Glomerular visceral epithelial cell (primary cell): Measurements from ENCODE around the gene TAOK3.
"Not testable (repeated sequence)": the region's sequence is repeated elsewhere in the genome, so short reads cannot be mapped to it uniquely, and the experiment has no call there.

Experiments used
- DNase-seq: peaks from one replicate; pipeline ENCODE4 v3.0.0-alpha.2; 2016; ENCODE audit errors: extremely low spot score

Gene TAOK3

DNA sequence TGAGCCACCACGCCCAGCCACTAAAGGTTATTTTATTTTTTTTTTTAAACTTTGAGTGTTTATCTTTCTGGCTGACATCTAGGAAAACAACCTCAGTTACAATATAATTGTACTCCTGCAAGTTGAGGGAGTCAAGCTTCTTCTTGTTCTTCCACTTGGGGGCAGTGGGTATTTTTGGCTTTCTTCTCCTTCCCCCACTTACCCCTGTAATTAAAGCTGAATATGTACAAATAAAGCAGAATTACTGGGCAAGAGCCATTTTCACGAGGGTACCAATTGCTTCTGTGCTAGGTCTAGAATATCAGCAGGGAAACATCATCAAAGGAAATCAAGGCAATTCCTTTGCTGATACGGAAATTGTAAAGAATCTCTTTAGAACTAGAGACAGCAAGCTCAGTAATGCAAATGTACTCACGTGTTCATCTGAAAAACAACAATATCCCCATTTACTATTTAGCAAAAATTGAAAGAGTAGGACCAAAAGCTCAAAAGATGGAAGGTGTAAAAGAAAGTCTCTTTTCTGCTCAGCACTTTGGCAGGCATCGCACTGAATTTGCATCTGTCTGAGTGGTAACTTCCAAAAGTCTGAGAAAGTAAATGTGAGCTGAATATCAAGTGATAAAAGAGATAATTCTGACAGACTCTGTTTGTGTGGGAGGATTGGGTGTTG, 72.8 kb downstream of the TAOK3 start:
- DNase-seq, result no peak

DNA sequence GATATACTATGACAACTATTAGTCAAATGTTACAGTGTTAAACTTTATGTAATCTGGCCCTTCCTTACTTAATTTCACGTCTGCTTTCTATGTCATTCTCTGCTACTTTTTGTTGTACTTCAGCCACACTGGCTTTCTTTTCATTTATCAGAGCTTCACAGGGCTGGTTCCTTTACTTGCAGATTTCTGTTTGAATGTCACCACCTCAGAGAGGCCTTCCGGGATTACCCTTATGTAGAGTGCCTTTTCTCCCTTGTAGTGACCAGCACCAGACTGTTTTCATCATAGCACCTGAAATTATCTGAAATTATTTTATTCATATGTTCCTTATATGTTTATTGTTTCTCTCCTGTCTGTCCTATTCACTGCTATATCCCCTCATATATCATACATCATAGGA, 75.4 kb downstream of the TAOK3 start:
- no peak for DNase-seq

DNA sequence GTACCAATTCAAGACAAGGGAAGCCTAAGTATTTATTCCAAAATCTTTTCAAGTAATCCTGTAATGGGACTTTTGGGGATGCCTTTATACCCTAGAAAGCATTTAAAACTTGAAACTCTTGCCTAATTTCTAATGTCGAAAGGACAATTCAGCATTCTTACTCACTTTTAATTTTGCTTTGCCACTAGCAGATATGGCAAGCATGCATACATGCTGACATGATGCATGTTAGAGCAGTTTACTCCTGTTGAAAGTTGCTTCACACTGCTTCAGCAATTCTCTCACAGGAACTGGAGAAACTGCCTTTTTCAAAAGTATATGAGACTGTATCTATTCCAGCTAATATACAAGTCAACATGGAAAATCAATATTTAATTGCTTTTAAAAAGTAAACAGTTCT, 79.9 kb downstream of the TAOK3 start:
- DNase-seq, result no peak

DNA sequence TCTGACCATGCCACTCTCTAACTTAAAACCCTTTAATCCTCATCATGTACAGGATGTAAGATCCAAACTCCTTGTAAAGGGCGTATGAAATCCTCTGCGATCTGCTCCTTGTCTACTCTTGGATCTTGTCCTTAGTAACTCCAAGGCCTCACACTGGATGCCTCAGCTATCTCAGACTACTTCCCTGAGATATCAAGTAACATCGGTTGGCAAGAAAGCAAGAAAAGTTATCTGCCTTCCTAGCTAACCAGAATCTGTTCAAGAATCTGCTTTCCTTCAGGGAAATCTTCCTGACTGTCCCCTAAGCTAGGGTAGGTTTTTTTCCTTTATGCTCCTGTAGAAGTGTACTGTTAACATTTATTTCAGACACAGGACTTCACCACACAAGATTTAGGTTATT, 82.6 kb downstream of the TAOK3 start:
- DNase-seq, result no peak

DNA sequence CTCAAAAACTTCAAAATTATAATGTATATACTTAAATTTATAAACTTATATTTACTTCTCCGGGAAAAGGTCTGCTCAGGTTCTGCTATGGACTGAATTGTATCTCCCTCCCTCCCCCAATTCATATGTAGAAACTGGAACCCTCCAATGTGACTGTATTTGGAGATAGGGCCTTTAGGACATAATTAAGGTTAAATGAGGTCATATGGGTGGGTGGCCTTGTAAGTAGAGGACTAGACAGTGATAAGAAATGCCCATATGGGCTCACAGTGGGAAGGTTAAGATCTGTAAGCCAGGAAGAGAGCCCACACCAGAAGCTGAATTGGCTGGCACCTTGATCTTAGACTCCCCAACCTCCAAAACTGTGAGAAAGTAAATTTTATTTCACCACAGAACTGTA, 84.5 kb downstream of the TAOK3 start:
- no peak for DNase-seq

DNA sequence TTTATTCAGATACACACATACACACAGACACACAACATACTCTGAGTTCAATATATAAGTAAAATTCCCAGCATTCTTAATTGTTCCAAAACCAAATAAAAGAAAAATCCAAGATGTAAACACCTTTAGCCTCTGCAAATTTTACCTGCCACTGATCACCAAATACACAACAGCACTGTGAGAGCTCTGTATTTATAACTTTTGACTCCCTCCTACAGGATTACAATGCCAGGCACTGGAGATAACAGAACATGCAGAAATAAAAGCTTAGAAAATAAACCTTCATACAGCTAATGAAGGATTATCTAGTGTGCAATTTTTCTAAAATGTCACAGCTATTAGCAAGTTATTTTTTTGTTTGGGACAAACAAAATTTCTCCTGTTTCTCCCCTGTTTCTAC, 85.0 kb downstream of the TAOK3 start:
- DNase-seq, result no peak

DNA sequence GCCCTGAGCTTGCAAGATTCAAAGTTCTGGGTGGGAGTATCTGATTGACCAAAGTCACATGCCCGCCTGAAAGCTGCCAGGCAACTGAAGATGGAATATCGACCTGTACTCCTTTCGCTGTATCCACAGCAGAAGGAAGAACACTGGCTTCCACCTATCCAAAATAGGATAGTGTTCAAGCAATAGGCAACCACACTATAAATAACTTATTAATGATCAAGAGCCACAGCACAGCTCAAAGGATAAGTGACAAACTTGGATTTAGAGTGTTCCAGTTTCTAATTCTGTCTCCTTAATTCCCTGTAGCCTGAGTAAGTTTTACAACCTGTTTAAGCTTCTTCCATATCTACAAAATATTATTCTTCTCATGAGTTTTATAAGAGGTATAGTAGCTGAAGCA, 89.9 kb downstream of the TAOK3 start:
- no peak for DNase-seq

DNA sequence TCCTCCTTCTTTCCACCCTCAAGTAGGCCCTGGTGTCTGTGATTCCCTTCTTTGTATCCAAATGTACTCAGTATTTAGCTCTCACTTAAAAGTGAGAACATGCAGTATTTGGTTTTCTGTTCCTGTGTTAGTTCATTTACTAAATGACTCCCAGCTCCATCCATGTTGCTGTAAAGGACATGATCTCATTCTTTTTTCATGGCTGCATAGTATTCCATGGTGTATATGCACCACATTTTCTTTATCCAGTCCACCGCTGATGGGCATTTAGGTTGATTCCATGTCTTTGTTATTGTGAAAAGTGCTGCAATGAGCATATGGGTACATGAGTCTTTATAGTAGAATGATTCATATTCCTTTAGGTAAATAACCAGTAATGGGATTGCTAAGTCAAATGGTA, 94.4 kb downstream of the TAOK3 start:
- DNase-seq, result not testable (repeated sequence)

DNA sequence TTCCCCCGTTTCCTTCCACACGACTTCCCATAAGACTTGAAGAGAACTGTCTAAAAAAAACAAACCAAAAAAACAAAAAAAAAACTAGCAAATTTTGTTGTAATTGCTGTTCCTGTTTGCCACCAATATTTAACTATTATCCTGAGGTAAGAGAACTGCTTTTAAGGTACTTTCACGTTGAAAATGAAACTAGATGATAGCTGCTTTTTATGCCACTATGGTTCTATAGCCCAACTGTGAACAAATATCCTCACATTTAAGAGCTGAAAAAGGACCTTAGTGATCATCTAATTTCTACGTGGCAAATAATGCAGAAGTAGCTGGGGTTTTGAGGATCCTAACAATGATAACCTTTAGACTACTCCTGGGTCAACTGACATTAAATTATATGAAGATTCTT, 98.6 kb downstream of the TAOK3 start:
- no peak for DNase-seq

DNA sequence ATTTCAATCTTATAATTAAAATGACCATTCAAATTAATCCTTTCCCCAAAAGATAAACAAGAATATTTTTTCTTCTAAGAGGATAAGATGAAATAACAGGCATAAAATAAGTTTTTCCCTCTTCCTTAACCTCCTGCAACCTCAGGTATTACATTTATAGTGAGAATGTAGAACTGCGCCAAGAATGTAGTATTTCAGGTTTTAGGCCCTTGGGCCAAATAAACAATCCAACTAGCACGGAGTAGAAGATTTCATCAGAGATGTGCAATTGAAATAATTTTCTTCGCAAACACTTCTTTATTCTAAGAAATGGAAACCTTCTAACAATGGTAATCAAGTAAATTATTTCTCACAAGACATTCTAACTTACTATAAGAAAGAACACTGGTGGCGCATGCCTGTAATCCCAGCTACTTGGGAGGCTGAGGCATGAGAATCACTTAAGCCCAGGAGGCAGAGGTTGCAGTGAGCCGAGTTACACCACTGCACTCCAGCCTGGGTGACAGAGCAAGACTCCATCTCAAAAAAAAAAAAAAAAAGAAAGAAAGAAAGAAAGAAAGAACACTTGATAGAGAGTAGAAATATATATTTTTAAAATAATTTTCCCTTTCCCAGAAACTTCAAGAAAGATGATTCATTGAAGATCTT, 100.8 kb downstream of the TAOK3 start:
- no peak for DNase-seq

DNA sequence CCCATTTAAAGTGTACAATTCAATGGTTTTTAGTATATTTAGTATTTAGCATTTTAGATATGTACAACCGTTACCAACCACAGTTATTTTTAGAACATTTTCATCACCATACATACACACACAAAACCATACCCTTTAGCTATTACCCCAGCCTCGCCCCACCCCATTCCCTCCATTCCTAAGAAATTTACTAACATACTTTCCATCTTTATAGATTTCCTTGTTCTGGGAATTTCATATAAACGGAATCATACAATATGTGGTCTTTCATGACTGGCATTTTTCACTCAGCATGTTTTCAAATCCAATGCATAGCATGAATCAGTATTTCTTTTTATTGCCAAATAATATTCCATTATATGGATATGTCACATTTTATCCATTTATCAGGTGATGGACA, 101.5 kb downstream of the TAOK3 start:
- DNase-seq, result no peak

DNA sequence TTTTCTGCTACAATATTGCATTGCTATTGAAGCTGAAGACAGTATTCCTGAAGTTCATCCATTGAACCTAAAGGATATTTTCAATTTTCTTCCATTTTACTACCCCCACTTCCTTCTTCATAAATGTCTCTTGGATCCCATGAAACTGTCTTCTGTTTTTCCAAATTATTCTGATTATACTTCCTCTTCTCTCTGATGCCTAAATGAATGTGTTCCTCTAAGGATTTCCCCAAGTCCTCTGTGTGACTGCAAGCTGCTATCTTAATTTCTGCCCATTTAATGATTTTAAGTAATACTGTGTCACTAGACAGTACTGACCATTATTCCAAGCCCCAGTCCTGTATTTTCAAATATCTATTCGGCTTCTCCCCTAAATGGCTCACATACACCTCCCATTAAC, 102.9 kb downstream of the TAOK3 start:
- no peak for DNase-seq

DNA sequence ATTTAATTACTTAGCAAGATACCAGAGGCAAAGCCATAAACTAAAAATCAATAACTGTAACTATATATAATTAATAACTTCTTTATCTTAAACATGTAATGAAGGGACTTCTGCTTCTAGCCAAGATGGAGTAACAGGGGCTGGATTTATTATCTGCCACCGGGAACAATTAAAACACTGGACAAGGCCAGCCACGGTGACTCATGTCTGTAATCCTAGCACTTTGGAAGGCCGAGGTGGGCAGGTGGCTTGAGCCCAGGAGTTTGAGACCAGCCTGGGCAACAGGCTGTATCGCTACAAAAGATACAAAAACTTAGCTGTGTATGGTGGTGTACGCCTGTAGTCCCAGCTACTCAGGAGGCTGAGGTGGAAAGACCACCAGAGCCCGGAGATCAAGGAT, 113.6 kb downstream of the TAOK3 start:
- DNase-seq, result peak; percentile 5

DNA sequence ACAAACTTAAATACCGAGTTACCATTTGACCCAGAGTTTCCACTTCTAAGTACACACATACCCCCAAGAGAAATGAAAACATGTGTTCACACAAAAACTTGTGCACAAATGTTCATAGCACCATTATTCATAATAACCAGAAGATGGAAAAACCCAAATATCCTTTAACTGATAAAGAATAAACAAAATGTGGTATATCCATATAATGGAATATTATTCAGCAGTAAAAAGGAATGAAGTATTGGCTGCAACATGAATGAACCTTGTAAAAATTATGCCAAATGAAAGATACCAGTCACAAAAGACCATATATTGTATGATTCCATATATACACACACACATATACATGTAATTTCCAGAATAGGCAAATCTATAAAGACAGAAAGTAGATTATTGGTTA, 116.4 kb downstream of the TAOK3 start:
- no peak for DNase-seq

DNA sequence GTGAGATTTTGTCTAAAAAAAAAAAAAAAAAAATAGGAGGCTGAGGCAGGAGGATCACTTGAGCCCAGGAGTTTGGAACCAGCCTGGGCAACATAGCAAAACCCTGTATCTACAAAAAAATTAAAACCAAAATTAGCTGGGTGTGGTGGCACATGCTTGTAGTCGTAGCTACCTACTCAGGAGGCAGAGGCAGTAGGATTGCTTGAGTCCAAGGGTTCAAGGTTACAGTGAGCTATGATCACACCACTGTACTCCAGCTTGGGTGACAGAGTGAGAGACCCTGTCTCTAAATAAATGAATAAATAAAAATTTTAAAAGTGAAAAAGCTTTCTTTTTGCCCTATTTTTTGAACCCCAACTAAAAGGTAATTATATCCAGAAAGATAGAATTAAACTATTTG, 123.2 kb downstream of the TAOK3 start:
- DNase-seq, result no peak

DNA sequence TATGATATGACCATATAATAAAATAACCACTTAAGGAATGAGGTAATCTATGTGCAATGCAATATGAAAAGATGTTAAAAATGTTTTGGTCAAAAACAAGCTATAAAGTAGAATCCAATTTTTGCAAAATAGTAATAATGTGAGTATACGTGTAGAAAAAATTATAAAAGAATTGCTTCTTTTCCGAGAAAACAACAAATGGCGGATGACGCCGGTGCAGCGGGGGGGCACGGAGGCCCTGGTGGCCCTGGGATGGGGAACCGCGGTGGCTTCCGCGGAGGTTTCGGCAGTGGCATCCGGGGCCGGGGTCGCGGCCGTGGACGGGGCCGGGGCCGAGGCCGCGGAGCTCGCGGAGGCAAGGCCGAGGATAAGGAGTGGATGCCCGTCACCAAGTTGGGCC, 126.8 kb downstream of the TAOK3 start:
- DNase-seq, result not testable (repeated sequence)

DNA sequence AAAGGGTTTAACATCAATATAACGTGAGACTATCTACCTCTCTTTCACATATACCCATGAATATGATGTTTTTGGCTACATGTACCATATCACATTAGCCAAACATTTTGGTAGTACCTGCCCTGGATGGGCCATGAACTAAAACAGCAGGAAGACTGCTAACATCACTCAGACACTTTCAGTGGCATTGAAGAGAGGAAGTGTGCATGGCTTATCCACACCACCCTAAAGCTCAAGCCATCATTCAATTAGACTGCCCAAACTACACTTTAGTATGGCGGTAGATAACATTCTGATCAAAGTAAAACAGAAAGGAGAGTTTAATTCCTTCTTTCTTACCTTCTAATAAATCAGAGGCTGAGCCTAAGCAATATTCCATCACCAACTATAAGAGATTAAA, 133.8 kb downstream of the TAOK3 start:
- no peak for DNase-seq

DNA sequence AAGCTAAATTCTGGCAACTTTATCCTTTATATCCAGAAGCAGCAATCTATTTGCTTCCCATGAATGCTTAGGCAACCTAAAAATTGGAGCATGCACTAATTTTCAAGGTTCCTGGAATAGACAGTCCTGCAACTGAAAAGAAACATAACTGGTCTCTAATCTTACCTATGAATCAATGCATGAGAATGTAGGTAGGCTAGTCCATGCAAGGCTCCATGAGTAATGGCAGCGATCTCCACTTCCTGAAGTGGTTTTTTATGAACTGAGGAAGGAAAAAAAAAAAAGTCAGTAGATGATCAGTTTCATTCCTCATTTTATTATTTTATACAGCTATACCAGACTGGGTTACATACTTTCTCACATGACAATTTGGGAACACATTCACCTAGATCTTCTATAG, 134.8 kb downstream of the TAOK3 start:
- DNase-seq, result peak; percentile 18

DNA sequence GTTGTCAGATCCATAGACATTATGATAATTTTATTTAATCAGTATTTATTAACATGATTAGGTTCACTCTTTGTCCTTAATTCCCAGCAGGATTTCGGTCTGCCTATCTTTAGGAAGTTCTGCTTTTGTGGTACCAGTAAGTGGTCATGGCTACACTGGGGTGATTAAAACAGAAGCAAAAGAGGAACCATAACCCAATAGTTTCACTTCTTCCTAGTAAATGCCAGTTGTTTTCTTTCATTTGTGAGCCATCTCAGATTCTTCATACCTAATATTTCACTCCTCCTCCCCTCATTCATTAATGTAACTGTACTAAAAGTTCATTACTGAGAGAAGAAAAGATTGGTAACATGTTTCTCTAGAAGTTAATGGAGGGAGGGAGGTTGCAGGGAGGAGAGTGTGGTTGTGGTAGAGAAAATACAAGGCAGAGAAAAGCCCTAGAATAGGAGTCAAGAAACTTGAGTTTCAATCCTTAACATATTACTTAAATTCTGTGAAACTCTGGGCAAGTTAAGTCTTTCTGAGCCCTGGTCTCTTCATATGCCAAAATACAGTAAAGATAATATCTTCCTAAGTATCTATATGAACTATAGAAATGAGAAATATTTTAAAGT, 135.5 kb downstream of the TAOK3 start:
- no peak for DNase-seq

DNA sequence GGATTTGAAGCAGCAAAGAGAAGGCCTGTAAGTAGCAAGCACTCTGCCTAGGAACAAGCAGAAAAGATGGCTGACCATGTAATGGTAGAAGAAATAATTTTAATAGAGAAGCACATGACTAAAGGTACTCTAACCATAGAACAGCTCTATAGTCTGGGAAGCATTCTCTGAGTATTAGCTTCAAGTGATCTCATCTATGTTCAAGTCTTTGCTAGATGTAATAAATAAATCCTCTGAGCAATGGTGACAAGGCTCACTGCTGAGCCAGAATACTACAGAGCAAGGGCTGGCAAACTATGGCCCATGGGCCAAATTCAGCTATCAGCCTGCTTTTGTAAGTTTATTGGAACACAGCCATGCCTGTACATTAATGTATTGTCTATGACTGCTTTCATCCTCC, 152.0 kb downstream of the TAOK3 start:
- no peak for DNase-seq

DNA sequence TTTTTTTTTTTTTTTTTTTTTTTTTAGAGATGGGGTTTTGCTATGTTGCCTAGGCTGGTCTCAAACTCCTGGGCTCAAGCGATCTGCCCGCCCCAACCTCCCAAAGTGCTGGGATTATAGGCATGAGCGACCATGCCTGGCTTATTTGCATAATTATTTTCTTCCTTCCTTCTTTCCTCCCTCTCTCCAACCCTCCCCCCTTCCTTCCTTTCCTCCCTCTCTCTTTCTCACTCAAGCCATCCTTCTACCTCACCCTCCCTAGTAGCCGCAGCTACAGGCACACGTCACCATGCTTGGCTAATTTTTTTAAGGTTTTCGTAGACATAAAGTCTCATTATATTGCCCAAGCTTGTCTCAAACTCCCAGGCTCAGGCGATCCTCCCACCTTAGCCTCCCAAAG, 152.9 kb downstream of the TAOK3 start:
- DNase-seq, result no peak

DNA sequence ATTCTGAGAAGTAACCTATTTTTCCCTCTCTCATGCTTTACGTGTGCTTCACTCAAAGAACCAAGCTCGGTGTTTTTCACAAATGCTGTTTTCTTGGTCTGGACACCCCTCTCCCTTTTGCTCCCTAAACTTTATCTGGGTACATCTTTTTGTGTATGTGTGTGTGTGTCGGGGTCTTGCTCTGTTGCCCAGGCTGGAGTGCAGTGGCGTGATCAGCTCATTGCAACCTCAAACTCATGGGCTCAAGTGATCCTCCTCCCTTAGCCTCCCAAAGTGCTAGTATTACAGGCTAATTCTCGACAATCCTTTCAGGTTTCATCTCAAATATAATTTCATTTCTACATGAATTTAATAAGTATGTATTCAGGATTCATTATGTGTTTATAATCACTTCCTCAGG, 153.6 kb downstream of the TAOK3 start:
- DNase-seq, result no peak

DNA sequence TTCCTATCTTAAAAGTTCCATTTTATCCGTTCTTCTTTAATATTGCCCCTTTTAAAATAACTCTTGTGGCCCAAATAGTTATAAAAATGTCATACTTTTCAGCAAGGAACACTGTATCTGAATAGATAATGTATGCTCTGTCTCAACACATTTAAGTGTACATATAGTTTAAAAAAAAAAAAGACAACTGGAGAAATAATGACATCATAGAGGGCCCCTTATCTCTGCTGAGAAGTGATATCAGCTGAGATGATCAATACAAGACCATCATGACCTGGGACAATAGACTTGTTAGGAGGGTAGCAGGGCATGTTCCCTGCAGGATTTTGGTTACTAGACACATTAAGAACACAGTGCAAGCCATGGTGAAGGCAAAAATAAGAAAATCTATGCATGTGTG, 159.3 kb downstream of the TAOK3 start:
- no peak for DNase-seq

DNA sequence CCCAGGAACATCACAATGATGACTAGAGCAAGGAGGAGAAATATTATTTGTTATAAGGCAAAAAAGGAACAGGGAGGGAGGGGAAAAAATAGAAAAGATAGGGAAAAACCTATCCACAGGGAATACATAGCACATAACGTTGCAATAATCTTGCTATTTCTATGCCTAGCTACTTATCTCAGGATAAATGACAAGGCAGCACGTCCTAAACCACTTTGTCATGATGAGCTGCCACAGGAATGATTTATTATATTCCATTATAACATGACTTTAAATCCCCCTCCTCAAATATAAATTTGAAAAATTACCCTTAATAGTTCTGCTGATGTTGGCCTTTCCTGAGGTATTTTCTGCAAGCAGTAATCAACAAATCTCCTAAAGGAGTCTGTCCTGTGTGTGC, 160.1 kb downstream of the TAOK3 start:
- no peak for DNase-seq
